HEK293 (cell line): ENCODE results near the gene SFN.

ENCODE experiments used
- CTCF ChIA-PET: fragments of 350-600 bp; formaldehyde crosslinking; extraction: SDS; loops from one replicate; lab custom pipeline; 2021; ENCODE audit warnings: antibody characterized with exemption; lab: Yijun Ruan, JAX
- POLR2A ChIA-PET: fragments of 300-600 bp; formaldehyde crosslinking; extraction: SDS; loops from one replicate; lab custom pipeline; 2020; ENCODE audit warnings: antibody characterized with exemption, inconsistent platforms; lab: Yijun Ruan, JAX
- H3K27ac ChIP-seq: fragments of 200-500 bp; sonication (Bioruptor generic); 2 replicates; pipeline ENCODE4 v1.5.1; 2014; ENCODE audit warnings: low read depth, low read length, control low read depth, inconsistent platforms; ENCODE audit errors: extremely low read depth
- H3K36me3 ChIP-seq, 2 experiments: fragments of 200-500 bp in 1 of 2; sonication (Bioruptor generic) in 1 of 2; 1 replicate in 1 of 2; 2 replicates in 1 of 2; pipeline ENCODE4 v1.5.1; 2014 to 2017; ENCODE audit warnings: inconsistent platforms in 2 of 2, low read length in 2 of 2; ENCODE audit not compliant: control insufficient read depth in 2 of 2, insufficient read depth in 1 of 2
- H3K4me1 ChIP-seq: fragments of 200-500 bp; sonication (Bioruptor generic); 2 replicates; pipeline ENCODE4 v1.5.1; 2014; ENCODE audit warnings: mild to moderate bottlenecking, low read length, inconsistent platforms; ENCODE audit not compliant: control insufficient read depth, insufficient read depth
- H3K4me3 ChIP-seq: 2 replicates; pipeline ENCODE4 v1.5.1; 2011; ENCODE audit warnings: low read depth, mild to moderate bottlenecking, control low read depth, low read length, moderate library complexity
- H3K9me3 ChIP-seq: fragments of 200-500 bp; sonication (Bioruptor generic); 2 replicates; pipeline ENCODE4 v1.5.1; 2014; ENCODE audit warnings: low read depth, low read length, inconsistent platforms; ENCODE audit not compliant: control insufficient read depth, insufficient read depth
- BCL11A ChIP-seq: fragments of 450-650 bp; formaldehyde crosslinking; IDR thresholded peaks from 2 replicates; pipeline ENCODE4 v1.5.1; 2016; ENCODE audit warnings: low read depth, missing biosample characterization, missing genetic modification characterization
- EGR2 ChIP-seq: fragments of 450-650 bp; formaldehyde crosslinking; IDR thresholded peaks from 2 replicates; pipeline ENCODE4 v1.5.1; 2016; ENCODE audit warnings: low read depth, missing biosample characterization, missing genetic modification characterization
- GFI1B ChIP-seq: fragments of 450-650 bp; formaldehyde crosslinking; IDR thresholded peaks from 2 replicates; pipeline ENCODE4 v1.5.1; 2016; ENCODE audit warnings: missing biosample characterization, missing genetic modification characterization
- GLI2 ChIP-seq: fragments of 450-650 bp; formaldehyde crosslinking; IDR thresholded peaks from 2 replicates; pipeline ENCODE4; 2017; ENCODE audit warnings: missing biosample characterization, missing genetic modification characterization, low read depth, borderline replicate concordance
- GLIS2 ChIP-seq: fragments of 450-650 bp; formaldehyde crosslinking; IDR thresholded peaks from 2 replicates; pipeline ENCODE4 v1.5.1; 2016; ENCODE audit warnings: missing biosample characterization, missing genetic modification characterization
- SCRT1 ChIP-seq: fragments of 450-650 bp; formaldehyde crosslinking; IDR thresholded peaks from 2 replicates; pipeline ENCODE4 v1.5.1; 2016; ENCODE audit warnings: missing biosample characterization, missing genetic modification characterization, borderline replicate concordance
- ZBTB20 ChIP-seq: fragments of 450-650 bp; formaldehyde crosslinking; IDR thresholded peaks from 2 replicates; pipeline ENCODE4 v1.5.1; 2016; ENCODE audit warnings: missing biosample characterization, missing genetic modification characterization
- ZNF10 ChIP-seq: fragments of 450-650 bp; formaldehyde crosslinking; IDR thresholded peaks from 2 replicates; pipeline ENCODE4 v1.5.1; 2017; ENCODE audit warnings: missing biosample characterization, missing genetic modification characterization
- ZNF121 ChIP-seq: fragments of 450-650 bp; formaldehyde crosslinking; IDR thresholded peaks from 2 replicates; pipeline ENCODE4 v1.5.1; 2016; ENCODE audit warnings: missing biosample characterization, missing genetic modification characterization
- ZNF16 ChIP-seq: fragments of 450-650 bp; formaldehyde crosslinking; IDR thresholded peaks from 2 replicates; pipeline ENCODE4 v1.5.1; 2016; ENCODE audit warnings: low read depth, missing biosample characterization, missing genetic modification characterization
- ZNF175 ChIP-seq: fragments of 450-650 bp; formaldehyde crosslinking; IDR thresholded peaks from 2 replicates; pipeline ENCODE4 v1.5.1; 2016; ENCODE audit warnings: missing biosample characterization, missing genetic modification characterization
- ZNF223 ChIP-seq: fragments of 450-650 bp; formaldehyde crosslinking; IDR thresholded peaks from 2 replicates; pipeline ENCODE4 v1.5.1; 2016; ENCODE audit warnings: missing biosample characterization, missing genetic modification characterization
- ZNF280D ChIP-seq: fragments of 450-650 bp; formaldehyde crosslinking; IDR thresholded peaks from 2 replicates; pipeline ENCODE4 v1.5.1; 2016; ENCODE audit warnings: missing biosample characterization, missing genetic modification characterization
- ZNF292 ChIP-seq: fragments of 450-650 bp; formaldehyde crosslinking; IDR thresholded peaks from 2 replicates; pipeline ENCODE4 v1.5.1; 2016; ENCODE audit warnings: low read depth, missing biosample characterization, missing genetic modification characterization, borderline replicate concordance
- ZNF362 ChIP-seq: fragments of 450-650 bp; formaldehyde crosslinking; IDR thresholded peaks from 2 replicates; pipeline ENCODE4 v1.5.1; 2016; ENCODE audit warnings: missing biosample characterization, missing genetic modification characterization
- ZNF37A ChIP-seq: fragments of 450-650 bp; IDR thresholded peaks from 2 replicates; pipeline ENCODE4 v1.5.1; 2018; ENCODE audit warnings: missing biosample characterization, missing genetic modification characterization
- ZNF514 ChIP-seq: fragments of 450-650 bp; formaldehyde crosslinking; IDR thresholded peaks from 2 replicates; pipeline ENCODE4 v1.5.1; 2016; ENCODE audit warnings: missing biosample characterization, missing genetic modification characterization
- ZNF561 ChIP-seq: fragments of 450-650 bp; IDR thresholded peaks from 2 replicates; pipeline ENCODE4 v1.5.1; 2018; ENCODE audit warnings: missing biosample characterization, missing genetic modification characterization, borderline replicate concordance
- ZNF571 ChIP-seq: fragments of 450-650 bp; formaldehyde crosslinking; IDR thresholded peaks from 2 replicates; pipeline ENCODE4 v1.5.0; 2017; ENCODE audit warnings: missing biosample characterization, missing genetic modification characterization
- ZNF776 ChIP-seq: fragments of 450-650 bp; formaldehyde crosslinking; IDR thresholded peaks from 2 replicates; pipeline ENCODE4 v1.5.0; 2017; ENCODE audit warnings: missing biosample characterization, missing genetic modification characterization, borderline replicate concordance
- ZNF830 ChIP-seq: fragments of 450-650 bp; IDR thresholded peaks from 2 replicates; pipeline ENCODE4 v1.5.0; 2018; ENCODE audit warnings: missing biosample characterization, missing genetic modification characterization, low read depth, mild to moderate bottlenecking, moderate library complexity
- ZNF843 ChIP-seq: fragments of 450-650 bp; formaldehyde crosslinking; IDR thresholded peaks from 2 replicates; pipeline ENCODE4 v1.5.1; 2016; ENCODE audit warnings: missing biosample characterization, missing genetic modification characterization
- TF ChIP-seq, protein P1 (sequence below): fragments of 450-650 bp; formaldehyde crosslinking; IDR thresholded peaks from 2 replicates; pipeline ENCODE4 v1.5.1; 2016; ENCODE audit warnings: missing biosample characterization, missing genetic modification characterization
- TF ChIP-seq, protein P2 (sequence below): fragments of 450-650 bp; formaldehyde crosslinking; IDR thresholded peaks from 2 replicates; pipeline ENCODE4 v1.5.1; 2016; ENCODE audit warnings: missing biosample characterization, missing genetic modification characterization
- TF ChIP-seq, protein P3 (sequence below): fragments of 450-650 bp; formaldehyde crosslinking; IDR thresholded peaks from 2 replicates; pipeline ENCODE4 v1.5.1; 2016; ENCODE audit warnings: missing biosample characterization, missing genetic modification characterization, low read depth

The SFN gene

DNA sequence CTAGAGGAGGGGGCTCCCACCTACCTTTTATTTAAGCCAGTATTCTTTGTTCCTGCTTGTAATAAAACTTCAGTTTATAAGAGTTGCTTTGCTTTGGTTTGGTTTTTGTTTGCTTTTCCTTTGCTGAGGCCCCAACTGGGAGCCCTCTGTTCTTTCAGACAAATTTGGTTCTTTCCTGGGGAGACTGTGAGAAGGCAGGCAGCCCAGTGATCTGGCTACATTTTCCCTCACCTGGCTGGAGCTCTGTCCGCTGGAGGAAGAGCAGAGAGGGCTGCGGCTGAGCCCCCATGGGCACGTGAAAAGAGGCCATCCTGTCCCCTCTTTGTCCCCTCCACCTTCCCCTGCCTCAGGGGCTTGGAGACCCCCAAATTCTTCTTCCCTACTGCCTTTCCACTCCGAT, 7.3 kb upstream of the SFN start:
- ChIA-PET CTCF (interaction anchor here (0.7 to 1.6 kb wide), 3 partner anchors 10 to 253 kb away, joined by 3 read pairs; no protein-coding TSS in a partner anchor), POLR2A (interaction anchor here (0.6 to 2.3 kb wide), 2 partner anchors 9 to 1508 kb away, joined by 3 to 9 read pairs; no protein-coding TSS in a partner anchor)
- Histone ChIP-seq H3K36me3 (peaks cover 0 to 58% of the 10 kb centered on the region in 2 experiments; a peak in 1 of 3 replicates), H3K4me1 (no peaks in the 10 kb centered on the region), H3K9me3 (no peaks in the 10 kb centered on the region), H3K27ac (no peak overlapping the region), H3K4me3 (no peak overlapping the region)
- no peak for TF ChIP-seq GLI2 (tag by site-specific recombination)
- TF ChIP-seq SCRT1 (tag by site-specific recombination): no peak
- TF ChIP-seq ZNF223: no peak
- TF ChIP-seq, protein P1, sequence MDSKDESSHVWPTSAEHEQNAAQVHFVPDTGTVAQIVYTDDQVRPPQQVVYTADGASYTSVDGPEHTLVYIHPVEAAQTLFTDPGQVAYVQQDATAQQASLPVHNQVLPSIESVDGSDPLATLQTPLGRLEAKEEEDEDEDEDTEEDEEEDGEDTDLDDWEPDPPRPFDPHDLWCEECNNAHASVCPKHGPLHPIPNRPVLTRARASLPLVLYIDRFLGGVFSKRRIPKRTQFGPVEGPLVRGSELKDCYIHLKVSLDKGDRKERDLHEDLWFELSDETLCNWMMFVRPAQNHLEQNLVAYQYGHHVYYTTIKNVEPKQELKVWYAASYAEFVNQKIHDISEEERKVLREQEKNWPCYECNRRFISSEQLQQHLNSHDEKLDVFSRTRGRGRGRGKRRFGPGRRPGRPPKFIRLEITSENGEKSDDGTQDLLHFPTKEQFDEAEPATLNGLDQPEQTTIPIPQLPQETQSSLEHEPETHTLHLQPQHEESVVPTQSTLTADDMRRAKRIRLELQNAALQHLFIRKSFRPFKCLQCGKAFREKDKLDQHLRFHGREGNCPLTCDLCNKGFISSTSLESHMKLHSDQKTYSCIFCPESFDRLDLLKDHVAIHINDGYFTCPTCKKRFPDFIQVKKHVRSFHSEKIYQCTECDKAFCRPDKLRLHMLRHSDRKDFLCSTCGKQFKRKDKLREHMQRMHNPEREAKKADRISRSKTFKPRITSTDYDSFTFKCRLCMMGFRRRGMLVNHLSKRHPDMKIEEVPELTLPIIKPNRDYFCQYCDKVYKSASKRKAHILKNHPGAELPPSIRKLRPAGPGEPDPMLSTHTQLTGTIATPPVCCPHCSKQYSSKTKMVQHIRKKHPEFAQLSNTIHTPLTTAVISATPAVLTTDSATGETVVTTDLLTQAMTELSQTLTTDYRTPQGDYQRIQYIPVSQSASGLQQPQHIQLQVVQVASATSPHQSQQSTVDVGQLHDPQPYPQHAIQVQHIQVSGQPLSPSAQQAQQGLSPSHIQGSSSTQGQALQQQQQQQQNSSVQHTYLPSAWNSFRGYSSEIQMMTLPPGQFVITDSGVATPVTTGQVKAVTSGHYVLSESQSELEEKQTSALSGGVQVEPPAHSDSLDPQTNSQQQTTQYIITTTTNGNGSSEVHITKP (tag by site-specific recombination): no peak
- no peak for TF ChIP-seq ZNF10
- TF ChIP-seq ZNF561 (tag by site-specific recombination): no peak
- TF ChIP-seq GFI1B: no peak
- TF ChIP-seq BCL11A (tag by site-specific recombination): no peak
- TF ChIP-seq ZBTB20 (tag by site-specific recombination): no peak
- no peak for TF ChIP-seq ZNF175 (tag by site-specific recombination)
- TF ChIP-seq ZNF514 (tag by site-specific recombination): no peak
- no peak for TF ChIP-seq ZNF571
- TF ChIP-seq EGR2 (tag by site-specific recombination): no peak
- no peak for TF ChIP-seq ZNF121
- TF ChIP-seq ZNF280D (tag by site-specific recombination): no peak

- CTCF ChIA-PET: interaction anchor here (0.8 to 1.6 kb wide), 2 partner anchors 21 to 254 kb away, joined by 3 read pairs; no protein-coding TSS in a partner anchor
- no peaks in the 10 kb centered on the region for H3K4me1 ChIP-seq
- POLR2A ChIA-PET: interaction anchor here (2.3 kb wide), 1 partner anchor 9 kb away, joined by 9 read pairs; no protein-coding TSS in a partner anchor
- H3K4me3 ChIP-seq: no peak overlapping the region
- H3K36me3 ChIP-seq: peaks cover 0 to 53% of the 10 kb centered on the region in 2 experiments; a peak in 1 of 3 replicates
- H3K27ac ChIP-seq: no peak overlapping the region
- TF ChIP-seq ZNF843 (tag by site-specific recombination) (no peak), GLIS2 (tag by site-specific recombination) (no peak), ZNF776 (tag by site-specific recombination) (no peak), ZNF362 (tag by site-specific recombination) (no peak), ZNF16 (tag by site-specific recombination) (no peak), ZNF37A (tag by site-specific recombination) (no peak), ZNF292 (tag by site-specific recombination) (no peak), ZNF830 (no peak)
- TF ChIP-seq, protein P2, sequence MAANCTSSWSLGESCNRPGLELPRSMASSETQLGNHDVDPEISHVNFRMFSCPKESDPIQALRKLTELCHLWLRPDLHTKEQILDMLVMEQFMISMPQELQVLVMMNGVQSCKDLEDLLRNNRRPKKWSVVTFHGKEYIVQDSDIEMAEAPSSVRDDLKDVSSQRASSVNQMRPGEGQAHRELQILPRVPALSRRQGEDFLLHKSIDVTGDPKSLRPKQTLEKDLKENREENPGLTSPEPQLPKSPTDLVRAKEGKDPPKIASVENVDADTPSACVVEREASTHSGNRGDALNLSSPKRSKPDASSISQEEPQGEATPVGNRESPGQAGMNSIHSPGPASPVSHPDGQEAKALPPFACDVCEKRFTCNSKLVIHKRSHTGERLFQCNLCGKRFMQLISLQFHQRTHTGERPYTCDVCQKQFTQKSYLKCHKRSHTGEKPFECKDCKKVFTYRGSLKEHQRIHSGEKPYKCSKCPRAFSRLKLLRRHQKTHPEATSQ: no peak
- TF ChIP-seq, protein P3, sequence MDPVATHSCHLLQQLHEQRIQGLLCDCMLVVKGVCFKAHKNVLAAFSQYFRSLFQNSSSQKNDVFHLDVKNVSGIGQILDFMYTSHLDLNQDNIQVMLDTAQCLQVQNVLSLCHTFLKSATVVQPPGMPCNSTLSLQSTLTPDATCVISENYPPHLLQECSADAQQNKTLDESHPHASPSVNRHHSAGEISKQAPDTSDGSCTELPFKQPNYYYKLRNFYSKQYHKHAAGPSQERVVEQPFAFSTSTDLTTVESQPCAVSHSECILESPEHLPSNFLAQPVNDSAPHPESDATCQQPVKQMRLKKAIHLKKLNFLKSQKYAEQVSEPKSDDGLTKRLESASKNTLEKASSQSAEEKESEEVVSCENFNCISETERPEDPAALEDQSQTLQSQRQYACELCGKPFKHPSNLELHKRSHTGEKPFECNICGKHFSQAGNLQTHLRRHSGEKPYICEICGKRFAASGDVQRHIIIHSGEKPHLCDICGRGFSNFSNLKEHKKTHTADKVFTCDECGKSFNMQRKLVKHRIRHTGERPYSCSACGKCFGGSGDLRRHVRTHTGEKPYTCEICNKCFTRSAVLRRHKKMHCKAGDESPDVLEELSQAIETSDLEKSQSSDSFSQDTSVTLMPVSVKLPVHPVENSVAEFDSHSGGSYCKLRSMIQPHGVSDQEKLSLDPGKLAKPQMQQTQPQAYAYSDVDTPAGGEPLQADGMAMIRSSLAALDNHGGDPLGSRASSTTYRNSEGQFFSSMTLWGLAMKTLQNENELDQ (tag by site-specific recombination): no peak
- no peaks in the 10 kb centered on the region for H3K9me3 ChIP-seq
Measured at GRCh38 chr1:26856181-26856580, 6.8 kb upstream of the SFN start.
